Measurements from ENCODE around the gene IGSF9B. TPM values are rescaled to one million over a fixed set of nuclear protein-coding genes. Genes with fewer than 3 reads are reported as not detected.

IGSF9B gene
- total RNA-seq, 1 donor from 2014 or later = 209 TPM

DNA sequence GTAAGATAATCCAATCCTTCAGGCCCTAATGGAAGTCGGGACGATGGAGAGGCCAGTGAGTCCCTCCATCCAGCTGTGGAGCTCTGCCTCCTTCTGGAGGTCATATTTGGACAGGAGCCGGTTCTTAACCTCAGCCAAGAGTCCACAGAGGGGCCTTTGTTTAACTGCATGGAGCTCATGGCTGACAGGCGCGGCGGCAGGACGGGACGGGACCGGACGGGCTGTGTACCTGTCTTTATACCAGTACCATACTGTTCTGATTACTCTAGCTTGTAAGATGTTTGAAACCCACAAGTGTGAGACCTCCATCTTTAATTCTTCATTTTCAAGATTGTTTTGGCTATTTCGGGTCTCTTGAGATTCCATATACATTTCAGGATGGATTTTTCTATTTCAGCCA lies 91.3 kb downstream of the IGSF9B start:
- TF ChIP-seq, protein P1, sequence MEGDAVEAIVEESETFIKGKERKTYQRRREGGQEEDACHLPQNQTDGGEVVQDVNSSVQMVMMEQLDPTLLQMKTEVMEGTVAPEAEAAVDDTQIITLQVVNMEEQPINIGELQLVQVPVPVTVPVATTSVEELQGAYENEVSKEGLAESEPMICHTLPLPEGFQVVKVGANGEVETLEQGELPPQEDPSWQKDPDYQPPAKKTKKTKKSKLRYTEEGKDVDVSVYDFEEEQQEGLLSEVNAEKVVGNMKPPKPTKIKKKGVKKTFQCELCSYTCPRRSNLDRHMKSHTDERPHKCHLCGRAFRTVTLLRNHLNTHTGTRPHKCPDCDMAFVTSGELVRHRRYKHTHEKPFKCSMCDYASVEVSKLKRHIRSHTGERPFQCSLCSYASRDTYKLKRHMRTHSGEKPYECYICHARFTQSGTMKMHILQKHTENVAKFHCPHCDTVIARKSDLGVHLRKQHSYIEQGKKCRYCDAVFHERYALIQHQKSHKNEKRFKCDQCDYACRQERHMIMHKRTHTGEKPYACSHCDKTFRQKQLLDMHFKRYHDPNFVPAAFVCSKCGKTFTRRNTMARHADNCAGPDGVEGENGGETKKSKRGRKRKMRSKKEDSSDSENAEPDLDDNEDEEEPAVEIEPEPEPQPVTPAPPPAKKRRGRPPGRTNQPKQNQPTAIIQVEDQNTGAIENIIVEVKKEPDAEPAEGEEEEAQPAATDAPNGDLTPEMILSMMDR (IDR thresholded peaks at IDR 0.05; ENCODE audit: partially characterized antibody, unreplicated experiment) = no peak
- DNase-seq = no peak
- H3K4me1 Mint-ChIP-seq (ENCODE audit: low read depth, unreplicated experiment) = no peaks in the 10 kb centered on the region
- no peak overlapping the region for H3K4me3 Mint-ChIP-seq (ENCODE audit: unreplicated experiment)
- H3K27me3 Mint-ChIP-seq (ENCODE audit: unreplicated experiment) = no peaks in the 10 kb centered on the region
- peaks cover 1% of the 10 kb centered on the region for H3K9me3 Mint-ChIP-seq (ENCODE audit: unreplicated experiment)
- H3K36me3 Mint-ChIP-seq (ENCODE audit: unreplicated experiment) = no peaks in the 10 kb centered on the region
- no peak overlapping the region for H3K27ac Mint-ChIP-seq (ENCODE audit: unreplicated experiment)

DNA sequence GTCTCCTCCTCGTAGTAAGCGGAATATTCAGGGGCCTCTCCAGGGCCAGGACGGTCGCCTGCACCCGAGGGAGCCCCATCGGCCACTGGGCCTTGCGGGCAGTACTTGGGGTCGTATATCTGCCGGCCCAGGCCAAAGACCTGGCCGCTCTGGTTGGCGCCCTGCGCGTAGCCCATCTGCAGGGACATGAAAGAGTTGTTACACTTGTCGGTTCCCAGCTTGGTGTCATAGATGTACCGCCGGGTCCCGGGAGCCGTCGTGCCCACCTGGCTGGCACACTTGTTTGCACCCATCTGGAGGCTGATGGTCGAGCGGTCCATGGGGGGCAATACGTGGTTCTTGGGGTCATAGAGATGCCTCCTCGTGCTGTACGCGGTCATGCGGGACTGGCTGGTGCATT lies 92.0 kb downstream of the IGSF9B start:
- no peaks in the 10 kb centered on the region for H3K36me3 Mint-ChIP-seq (ENCODE audit: unreplicated experiment)
- H3K9me3 Mint-ChIP-seq (ENCODE audit: unreplicated experiment) = peaks cover 1% of the 10 kb centered on the region
- TF ChIP-seq, protein P1 (IDR thresholded peaks at IDR 0.05; ENCODE audit: partially characterized antibody, unreplicated experiment) = no peak
- H3K27me3 Mint-ChIP-seq (ENCODE audit: unreplicated experiment) = no peaks in the 10 kb centered on the region
- no peak for DNase-seq
- H3K27ac Mint-ChIP-seq (ENCODE audit: unreplicated experiment) = no peak overlapping the region
- H3K4me1 Mint-ChIP-seq (ENCODE audit: low read depth, unreplicated experiment) = no peaks in the 10 kb centered on the region
- no peak overlapping the region for H3K4me3 Mint-ChIP-seq (ENCODE audit: unreplicated experiment)

DNA sequence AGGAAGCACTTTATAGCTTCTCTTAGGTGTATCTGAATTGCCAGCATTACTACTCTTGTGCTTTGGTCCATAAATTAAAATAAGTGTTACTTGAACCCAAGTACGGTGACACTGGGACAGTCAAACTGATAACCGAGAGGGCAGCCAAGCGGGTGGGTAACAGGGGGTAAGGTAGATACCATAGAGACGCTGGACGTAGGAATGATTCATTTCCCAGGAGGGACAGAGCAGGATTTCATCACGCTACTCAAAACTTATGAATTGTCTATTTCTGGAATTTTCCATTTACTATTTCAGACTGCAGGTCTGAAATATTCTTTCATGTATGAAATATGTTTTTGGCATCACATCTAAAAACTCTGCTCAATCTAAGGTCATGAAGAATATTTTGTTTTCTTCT lies 96.6 kb downstream of the IGSF9B start:
- H3K36me3 Mint-ChIP-seq (ENCODE audit: unreplicated experiment) = no peaks in the 10 kb centered on the region
- TF ChIP-seq, protein P1 (IDR thresholded peaks at IDR 0.05; ENCODE audit: partially characterized antibody, unreplicated experiment) = no peak
- peaks cover 1% of the 10 kb centered on the region for H3K9me3 Mint-ChIP-seq (ENCODE audit: unreplicated experiment)
- H3K4me3 Mint-ChIP-seq (ENCODE audit: unreplicated experiment) = no peak overlapping the region
- H3K27ac Mint-ChIP-seq (ENCODE audit: unreplicated experiment) = no peak overlapping the region
- H3K27me3 Mint-ChIP-seq (ENCODE audit: unreplicated experiment) = no peaks in the 10 kb centered on the region
- DNase-seq = no peak
- no peaks in the 10 kb centered on the region for H3K4me1 Mint-ChIP-seq (ENCODE audit: low read depth, unreplicated experiment)

Other genes with a start within 250 kb of the IGSF9B start
- not detected for gene SPATA19, start 111.5 kb downstream of the IGSF9B start, total RNA-seq (ENCODE audit: unreplicated experiment)
- 101 TPM for gene JAM3, start 112.1 kb upstream of the IGSF9B start, total RNA-seq (ENCODE audit: unreplicated experiment)